HepG2 (cell line): Measurements from ENCODE around the gene HOXA10. TPM values are rescaled to one million over a fixed set of nuclear protein-coding genes. Genes with fewer than 3 reads are reported as not detected.

Experiments
- GMEB2 ChIP-seq: IDR thresholded peaks from 2 replicates; pipeline ENCODE4 v1.6.1; 2016; ENCODE audit warnings: missing biosample characterization, missing genetic modification reagents, low read depth
- ISX ChIP-seq: sonication (generic); formaldehyde crosslinking; conservative IDR thresholded peaks from 2 replicates; pipeline ENCODE4 v1.5.0; 2020; ENCODE audit warnings: missing genetic modification reagents
- KDM5A ChIP-seq: fragments of 200-600 bp; sonication (generic); IDR thresholded peaks from 2 replicates; pipeline ENCODE4 v1.7.0; 2018; ENCODE audit warnings: antibody characterized with exemption, mild to moderate bottlenecking, low read length, borderline replicate concordance
- MAF1 ChIP-seq: sonication (generic); formaldehyde crosslinking; IDR thresholded peaks from 2 replicates; pipeline ENCODE4 v1.5.0; 2020; ENCODE audit warnings: missing genetic modification reagents, borderline replicate concordance
- MEIS1 ChIP-seq: sonication (generic); formaldehyde crosslinking; IDR thresholded peaks from 2 replicates; pipeline ENCODE4 v1.9.0; 2021; ENCODE audit warnings: mild to moderate bottlenecking, missing genetic modification reagents, moderate library complexity, borderline replicate concordance
- MYC ChIP-seq: sonication (generic); formaldehyde crosslinking; IDR thresholded peaks from 2 replicates; pipeline ENCODE4 v1.9.0; 2021; ENCODE audit warnings: missing genetic modification reagents, borderline replicate concordance
- NFKB2 ChIP-seq: sonication (generic); formaldehyde crosslinking; IDR thresholded peaks from 2 replicates; pipeline ENCODE4 v1.4.0; 2020; ENCODE audit warnings: missing genetic modification reagents, borderline replicate concordance
- PAWR ChIP-seq: sonication (generic); formaldehyde crosslinking; IDR thresholded peaks from 2 replicates; pipeline ENCODE4 v1.4.0; 2020; ENCODE audit warnings: missing genetic modification reagents, mild to moderate bottlenecking, borderline replicate concordance
- TARDBP ChIP-seq: sonication (generic); formaldehyde crosslinking; IDR thresholded peaks from 2 replicates; pipeline ENCODE4 v1.8.0; 2022; ENCODE audit warnings: mild to moderate bottlenecking, missing genetic modification reagents
- YEATS4 ChIP-seq: sonication (generic); formaldehyde crosslinking; IDR thresholded peaks from 2 replicates; pipeline ENCODE4 v1.4.0; 2020; ENCODE audit warnings: missing genetic modification reagents, borderline replicate concordance
- ZBTB1 ChIP-seq: sonication (generic); formaldehyde crosslinking; IDR thresholded peaks from 2 replicates; pipeline ENCODE4 v1.4.0; 2020; ENCODE audit warnings: missing genetic modification reagents, borderline replicate concordance
- ZNF282 ChIP-seq: fragments of 450-650 bp; IDR thresholded peaks from 2 replicates; pipeline ENCODE4 v1.6.1; 2018; ENCODE audit not compliant: partially characterized antibody
- ZNF33A ChIP-seq: sonication (generic); formaldehyde crosslinking; IDR thresholded peaks from 2 replicates; pipeline ENCODE4 v1.5.1; 2020; ENCODE audit warnings: missing genetic modification reagents, mild to moderate bottlenecking, moderate library complexity, borderline replicate concordance
- ZNF678 ChIP-seq: sonication (generic); formaldehyde crosslinking; IDR thresholded peaks from 2 replicates; pipeline ENCODE4 v1.4.0; 2020; ENCODE audit warnings: mild to moderate bottlenecking, missing genetic modification reagents
- ZSCAN21 ChIP-seq: sonication (generic); formaldehyde crosslinking; IDR thresholded peaks from 2 replicates; pipeline ENCODE4 v1.8.0; 2022; ENCODE audit warnings: mild to moderate bottlenecking, missing genetic modification reagents, moderate library complexity, borderline replicate concordance
- ZSCAN25 ChIP-seq: sonication (generic); formaldehyde crosslinking; IDR thresholded peaks from 2 replicates; pipeline ENCODE4 v1.8.0; 2022; ENCODE audit warnings: mild to moderate bottlenecking, missing genetic modification reagents
- polyA plus RNA-seq, 8 experiments: library from polyadenylated mRNA; depleted of rRNA in 3 of 8; stranded (reverse) in 7 of 8; unstranded in 1 of 8; fragments of >200 nt; fragmentation: Illumina TruSeq in 4 of 8; extraction: Trizol in 4 of 8; gene quantifications; 2 replicates each; pipeline versions ENCODE4 v1.2.1 to v1.2.3, GENCODE V29; 2011 to 2016; ENCODE audit warnings: low read depth in 4 of 8, missing spikeins in 1 of 8, mixed read lengths in 1 of 8; ENCODE audit not compliant: insufficient read depth in 1 of 8
- total RNA-seq, 5 experiments: library from RNA; depleted of rRNA; stranded (reverse); fragments of >200 nt; fragmentation: Illumina TruSeq; extraction: Trizol; gene quantifications; 2 replicates each; pipeline ENCODE4 v1.2.3, GENCODE V29; 2016; ENCODE audit warnings: low read depth in 1 of 5
- TF ChIP-seq, protein P1 (sequence below): sonication (generic); formaldehyde crosslinking; IDR thresholded peaks from 2 replicates; pipeline ENCODE4 v1.5.1; 2020; ENCODE audit warnings: missing genetic modification reagents, mild to moderate bottlenecking, borderline replicate concordance
- TF ChIP-seq, protein P2 (sequence below): sonication (generic); formaldehyde crosslinking; IDR thresholded peaks from 2 replicates; pipeline ENCODE4 v1.5.1; 2020; ENCODE audit warnings: missing genetic modification reagents, mild to moderate bottlenecking, borderline replicate concordance
- TF ChIP-seq, protein P3 (sequence below): IDR thresholded peaks from 2 replicates; pipeline ENCODE4 v1.6.1; 2016; ENCODE audit warnings: control low read depth
- TF ChIP-seq, protein P4 (sequence below): sonication (generic); formaldehyde crosslinking; IDR thresholded peaks from 2 replicates; pipeline ENCODE4 v1.4.0; 2020; ENCODE audit warnings: mild to moderate bottlenecking, low read depth, missing genetic modification reagents

HOXA10 gene
- total and polyA plus RNA-seq, 2 of the 13 experiments (the other 11 are each of a cell fraction or from before 2014, with no cell fraction given) = not detected

DNA sequence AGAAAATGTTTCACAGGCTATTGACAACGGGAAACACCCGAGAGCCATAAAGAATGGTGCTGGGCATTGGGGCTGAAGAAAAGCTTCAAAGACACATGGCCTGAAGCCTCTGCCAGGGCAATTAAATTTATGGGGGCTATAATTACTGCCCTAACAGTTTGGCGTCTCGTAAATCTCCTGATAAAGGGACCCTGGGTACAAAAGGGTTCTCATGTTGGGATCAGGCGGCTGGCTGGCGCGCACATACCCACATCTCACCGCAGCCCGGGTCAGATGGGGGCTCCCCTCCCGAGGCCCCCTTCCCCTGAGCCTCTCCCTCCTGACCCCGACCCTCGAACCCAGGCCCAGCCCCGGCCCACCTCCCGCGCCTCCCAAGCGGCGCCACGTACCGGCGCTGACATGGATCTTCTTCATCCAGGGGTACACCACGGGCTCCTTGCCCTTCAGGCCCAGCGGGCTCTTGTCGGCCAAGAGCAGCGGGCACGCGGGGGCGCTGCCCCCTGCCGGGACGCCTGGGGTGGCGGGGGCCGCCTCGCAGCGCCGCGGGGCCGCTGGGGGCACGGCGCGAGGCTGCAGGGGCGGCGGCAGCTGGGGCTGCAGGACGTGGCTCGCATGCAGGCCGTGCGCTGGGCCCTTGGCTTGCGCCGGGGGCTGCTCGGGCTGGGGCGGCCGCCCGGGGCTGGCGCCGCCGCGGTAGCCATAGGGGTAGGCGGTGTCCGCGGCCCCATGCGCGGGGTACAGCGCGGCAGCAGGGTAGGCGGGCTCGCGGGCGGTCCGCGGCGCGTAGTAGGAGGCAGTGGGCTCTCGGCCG lies 44.2 kb downstream of the HOXA10 start (continued):
- no peak for TF ChIP-seq NFKB2
- TF ChIP-seq ZBTB1 (CRISPR knock-in tag) = no peak
- TF ChIP-seq ZSCAN25 (CRISPR knock-in tag) = 0 out of 2 replicates have a peak, but pooled peaks have one; percentile 1
- peak; percentile 38; the same call in 1 of the 2 replicates for TF ChIP-seq ZSCAN21 (CRISPR knock-in tag)
- no peak for TF ChIP-seq ISX (CRISPR knock-in tag)
- 0 out of 2 replicates have a peak, but pooled peaks have one; percentile 32 for TF ChIP-seq MAF1 (CRISPR knock-in tag)
- peak; percentile 50; the same call in 1 of the 2 replicates for TF ChIP-seq YEATS4 (CRISPR knock-in tag)
- TF ChIP-seq, protein P1, sequence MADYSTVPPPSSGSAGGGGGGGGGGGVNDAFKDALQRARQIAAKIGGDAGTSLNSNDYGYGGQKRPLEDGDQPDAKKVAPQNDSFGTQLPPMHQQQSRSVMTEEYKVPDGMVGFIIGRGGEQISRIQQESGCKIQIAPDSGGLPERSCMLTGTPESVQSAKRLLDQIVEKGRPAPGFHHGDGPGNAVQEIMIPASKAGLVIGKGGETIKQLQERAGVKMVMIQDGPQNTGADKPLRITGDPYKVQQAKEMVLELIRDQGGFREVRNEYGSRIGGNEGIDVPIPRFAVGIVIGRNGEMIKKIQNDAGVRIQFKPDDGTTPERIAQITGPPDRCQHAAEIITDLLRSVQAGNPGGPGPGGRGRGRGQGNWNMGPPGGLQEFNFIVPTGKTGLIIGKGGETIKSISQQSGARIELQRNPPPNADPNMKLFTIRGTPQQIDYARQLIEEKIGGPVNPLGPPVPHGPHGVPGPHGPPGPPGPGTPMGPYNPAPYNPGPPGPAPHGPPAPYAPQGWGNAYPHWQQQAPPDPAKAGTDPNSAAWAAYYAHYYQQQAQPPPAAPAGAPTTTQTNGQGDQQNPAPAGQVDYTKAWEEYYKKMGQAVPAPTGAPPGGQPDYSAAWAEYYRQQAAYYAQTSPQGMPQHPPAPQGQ = no peak
- TF ChIP-seq ZNF33A (CRISPR knock-in tag) = no peak
- TF ChIP-seq, protein P2, sequence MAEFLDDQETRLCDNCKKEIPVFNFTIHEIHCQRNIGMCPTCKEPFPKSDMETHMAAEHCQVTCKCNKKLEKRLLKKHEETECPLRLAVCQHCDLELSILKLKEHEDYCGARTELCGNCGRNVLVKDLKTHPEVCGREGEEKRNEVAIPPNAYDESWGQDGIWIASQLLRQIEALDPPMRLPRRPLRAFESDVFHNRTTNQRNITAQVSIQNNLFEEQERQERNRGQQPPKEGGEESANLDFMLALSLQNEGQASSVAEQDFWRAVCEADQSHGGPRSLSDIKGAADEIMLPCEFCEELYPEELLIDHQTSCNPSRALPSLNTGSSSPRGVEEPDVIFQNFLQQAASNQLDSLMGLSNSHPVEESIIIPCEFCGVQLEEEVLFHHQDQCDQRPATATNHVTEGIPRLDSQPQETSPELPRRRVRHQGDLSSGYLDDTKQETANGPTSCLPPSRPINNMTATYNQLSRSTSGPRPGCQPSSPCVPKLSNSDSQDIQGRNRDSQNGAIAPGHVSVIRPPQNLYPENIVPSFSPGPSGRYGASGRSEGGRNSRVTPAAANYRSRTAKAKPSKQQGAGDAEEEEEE (CRISPR knock-in tag) = no peak
- TF ChIP-seq MYC (CRISPR knock-in tag) = peak; percentile 49; the same call in 1 of the 2 replicates
- no peak for TF ChIP-seq PAWR
- TF ChIP-seq MEIS1 = no peak
- TF ChIP-seq TARDBP (CRISPR knock-in tag) = no peak
- TF ChIP-seq GMEB2 (CRISPR knock-in tag) = no peak
- TF ChIP-seq, protein P3, sequence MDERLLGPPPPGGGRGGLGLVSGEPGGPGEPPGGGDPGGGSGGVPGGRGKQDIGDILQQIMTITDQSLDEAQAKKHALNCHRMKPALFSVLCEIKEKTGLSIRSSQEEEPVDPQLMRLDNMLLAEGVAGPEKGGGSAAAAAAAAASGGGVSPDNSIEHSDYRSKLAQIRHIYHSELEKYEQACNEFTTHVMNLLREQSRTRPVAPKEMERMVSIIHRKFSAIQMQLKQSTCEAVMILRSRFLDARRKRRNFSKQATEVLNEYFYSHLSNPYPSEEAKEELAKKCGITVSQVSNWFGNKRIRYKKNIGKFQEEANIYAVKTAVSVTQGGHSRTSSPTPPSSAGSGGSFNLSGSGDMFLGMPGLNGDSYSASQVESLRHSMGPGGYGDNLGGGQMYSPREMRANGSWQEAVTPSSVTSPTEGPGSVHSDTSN (CRISPR knock-in tag) = no peak
- no peak for TF ChIP-seq ZNF282
- no peak for TF ChIP-seq ZNF678
- TF ChIP-seq KDM5A = no peak
- TF ChIP-seq, protein P4, sequence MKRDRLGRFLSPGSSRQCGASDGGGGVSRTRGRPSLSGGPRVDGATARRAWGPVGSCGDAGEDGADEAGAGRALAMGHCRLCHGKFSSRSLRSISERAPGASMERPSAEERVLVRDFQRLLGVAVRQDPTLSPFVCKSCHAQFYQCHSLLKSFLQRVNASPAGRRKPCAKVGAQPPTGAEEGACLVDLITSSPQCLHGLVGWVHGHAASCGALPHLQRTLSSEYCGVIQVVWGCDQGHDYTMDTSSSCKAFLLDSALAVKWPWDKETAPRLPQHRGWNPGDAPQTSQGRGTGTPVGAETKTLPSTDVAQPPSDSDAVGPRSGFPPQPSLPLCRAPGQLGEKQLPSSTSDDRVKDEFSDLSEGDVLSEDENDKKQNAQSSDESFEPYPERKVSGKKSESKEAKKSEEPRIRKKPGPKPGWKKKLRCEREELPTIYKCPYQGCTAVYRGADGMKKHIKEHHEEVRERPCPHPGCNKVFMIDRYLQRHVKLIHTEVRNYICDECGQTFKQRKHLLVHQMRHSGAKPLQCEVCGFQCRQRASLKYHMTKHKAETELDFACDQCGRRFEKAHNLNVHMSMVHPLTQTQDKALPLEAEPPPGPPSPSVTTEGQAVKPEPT = no peak
